Natural killer cell (primary cell): ENCODE results near the gene GSTM2. TPM values are rescaled to one million over a fixed set of nuclear protein-coding genes. Genes with fewer than 3 reads are reported as not detected.

ENCODE experiments used
- ATAC-seq, 3 donors: fragments of 150-1000 bp in 2 of 3; fragments of 200-7000 bp in 1 of 3; cut with Tn5 transposase; 1 replicate in 1 of 3; 2 replicates in 2 of 3; pipeline ENCODE4 v1.10.0; 2021; ENCODE audit warnings: mild to moderate bottlenecking in 2 of 3, moderate library complexity in 2 of 3
- DNase-seq, 2 donors: peaks; one replicate each; pipeline versions ENCODE4 v3.0.0 to v3.0.0-alpha.2; 2013 to 2021; ENCODE audit warnings: mixed read lengths in 1 of 2
- H3K27ac ChIP-seq: one replicate; pipeline ENCODE4 v1.5.1; 2013; ENCODE audit warnings: mild to moderate bottlenecking, low read length
- H3K27me3 ChIP-seq: one replicate; pipeline ENCODE4 v1.6.1; 2013; ENCODE audit warnings: low read length; ENCODE audit not compliant: control insufficient read depth, insufficient read depth
- H3K36me3 ChIP-seq: one replicate; pipeline ENCODE4 v1.6.1; 2013; ENCODE audit warnings: low read length; ENCODE audit not compliant: control insufficient read depth, insufficient read depth
- H3K4me1 ChIP-seq: one replicate; pipeline ENCODE4 v1.6.1; 2013; ENCODE audit warnings: low read length; ENCODE audit not compliant: control insufficient read depth, insufficient read depth
- H3K4me3 ChIP-seq: one replicate; pipeline ENCODE4 v1.5.1; 2013; ENCODE audit warnings: low read length
- H3K9me3 ChIP-seq: one replicate; pipeline ENCODE4 v1.6.1; 2013; ENCODE audit warnings: low read length; ENCODE audit not compliant: control insufficient read depth, insufficient read depth
- H3K27ac Mint-ChIP-seq, 2 donors: one replicate each; pipeline ENCODE4 v1.8.0; 2022; ENCODE audit warnings: mild to moderate bottlenecking in 2 of 2, mixed read lengths in 2 of 2, moderate library complexity in 1 of 2
- H3K27me3 Mint-ChIP-seq, 2 donors: one replicate each; pipeline ENCODE4 v1.8.0; 2022; ENCODE audit warnings: low read depth in 2 of 2, mixed read lengths in 2 of 2
- H3K36me3 Mint-ChIP-seq: one replicate; pipeline ENCODE4 v1.8.0; 2022; ENCODE audit warnings: mixed read lengths
- H3K4me1 Mint-ChIP-seq, 2 donors: one replicate each; pipeline ENCODE4 v1.8.0; 2022; ENCODE audit warnings: mixed read lengths in 2 of 2
- H3K4me3 Mint-ChIP-seq: one replicate; pipeline ENCODE4 v1.8.0; 2022; ENCODE audit warnings: mild to moderate bottlenecking, moderate library complexity, mixed read lengths
- H3K9me3 Mint-ChIP-seq, 2 donors: one replicate each; pipeline ENCODE4 v1.8.0; 2022; ENCODE audit warnings: mixed read lengths in 2 of 2
- CTCF ChIP-seq: fragments of 200-600 bp; IDR thresholded peaks from one replicate; pipeline ENCODE4 v1.8.0; 2022; ENCODE audit warnings: antibody characterized with exemption
- WGBS: methylation state at CpG from one replicate; pipeline ENCODE4 v1.1.7; 2013; ENCODE audit warnings: missing lambda C conversion rate; ENCODE audit not compliant: insufficient coverage; 5-methylcytosine and 5-hydroxymethylcytosine counted together
- intact Hi-C: fragments of 100-400 bp; cut with micrococcal nuclease; formaldehyde crosslinking; loops from one replicate; pipeline ENCODE4 v1.14.2; 2022
- total RNA-seq, 4 donors: library from RNA; stranded (reverse); fragments of 120-200 nt in 1 of 4; gene quantifications; one replicate each; pipeline versions ENCODE4 v1.2.3 to v1.2.4, GENCODE V29; 2013 to 2022

Gene GSTM2
- total RNA-seq, 3 donors from 2014 or later (not counting 1 experiment from before 2014, with no cell fraction given), result 142 to 315 (median 205) TPM

- Histone ChIP-seq H3K4me3 (no peak overlapping the region), H3K9me3 (no peaks in the 10 kb centered on the region), H3K27ac (no peak overlapping the region), H3K36me3 (no peaks in the 10 kb centered on the region), H3K4me1 (peaks cover 20% of the 10 kb centered on the region), H3K27me3 (no peaks in the 10 kb centered on the region)
- DNase-seq (peak in 1 of 2 donors; percentile 1), ATAC-seq (no peak)
- Mint-ChIP-seq H3K4me3 (peak overlapping the region; percentile 3), H3K36me3 (no peaks in the 10 kb centered on the region), H3K9me3 (no peaks in the 10 kb centered on the region), H3K4me1 (peaks cover 16 to 25% of the 10 kb centered on the region in 2 donors), H3K27me3 (peaks cover 11 to 25% of the 10 kb centered on the region in 2 donors), H3K27ac (no peak overlapping the region)
- TF ChIP-seq CTCF, result no peak
- WGBS, result 86% methylated on average over 2 of the region's 2 CpGs
- intact Hi-C loops, result no loop called here
Observed at GRCh38 chr1:109653306-109653705, 14.6 kb upstream of the GSTM2 start.

GRCh38 chr1:109654519-109654918 lies 13.3 kb upstream of the GSTM2 start:
- Mint-ChIP-seq H3K27me3 (peaks cover 11 to 25% of the 10 kb centered on the region in 2 donors), H3K4me1 (peaks cover 16 to 27% of the 10 kb centered on the region in 2 donors), H3K36me3 (no peaks in the 10 kb centered on the region), H3K27ac (no peak overlapping the region), H3K9me3 (no peaks in the 10 kb centered on the region), H3K4me3 (no peak overlapping the region)
- peak in 1 of 2 donors; percentile 1 for DNase-seq
- intact Hi-C loops, result no loop called here
- H3K9me3 ChIP-seq, result no peaks in the 10 kb centered on the region
- no peak for TF ChIP-seq CTCF
- no peak overlapping the region for H3K27ac ChIP-seq
- no peak for ATAC-seq
- H3K27me3 ChIP-seq, result no peaks in the 10 kb centered on the region
- H3K4me1 ChIP-seq, result peaks cover 23% of the 10 kb centered on the region
- no peak overlapping the region for H3K4me3 ChIP-seq
- H3K36me3 ChIP-seq, result peaks cover 3% of the 10 kb centered on the region
- WGBS, result 89% methylated on average over 12 of the region's 12 CpGs

- Histone ChIP-seq H3K9me3 (no peaks in the 10 kb centered on the region), H3K27me3 (no peaks in the 10 kb centered on the region), H3K36me3 (peaks cover 10% of the 10 kb centered on the region), H3K27ac (peak within 1 kb of the TSS; percentile 24), H3K4me3 (peak within 1 kb of the TSS; percentile 70), H3K4me1 (peaks cover 23% of the 10 kb centered on the region)
- DNase-seq (peak; percentile 54 to 70), ATAC-seq (peak; percentile 84 to 89 (median 89))
- Mint-ChIP-seq H3K9me3 (no peaks in the 10 kb centered on the region), H3K4me3 (peak within 1 kb of the TSS; percentile 95), H3K27me3 (peaks cover 9 to 17% of the 10 kb centered on the region in 2 donors), H3K36me3 (no peaks in the 10 kb centered on the region), H3K4me1 (peaks cover 16 to 27% of the 10 kb centered on the region in 2 donors), H3K27ac (peak within 1 kb of the TSS; percentile 60 to 88)
- TF ChIP-seq CTCF, result no peak
- WGBS, result under 1% methylated on average over 54 of the region's 54 CpGs
- intact Hi-C loops, result no loop called here
Observed at GRCh38 chr1:109655615-109656519, 12.0 kb upstream of the GSTM2 start, which contains the start of gene GSTM4. Gene GSTM4 (plus strand): TSS chr1:109656099. CDS start chr1:109656390, 291 bp downstream.
